ENCODE results near the gene ERG.

The ERG gene

GRCh38 chr21:38441153-38441552 lies 57.1 kb downstream of the ERG start:
- DNase-seq (ENCODE audit: low read depth), result no peak

DNA sequence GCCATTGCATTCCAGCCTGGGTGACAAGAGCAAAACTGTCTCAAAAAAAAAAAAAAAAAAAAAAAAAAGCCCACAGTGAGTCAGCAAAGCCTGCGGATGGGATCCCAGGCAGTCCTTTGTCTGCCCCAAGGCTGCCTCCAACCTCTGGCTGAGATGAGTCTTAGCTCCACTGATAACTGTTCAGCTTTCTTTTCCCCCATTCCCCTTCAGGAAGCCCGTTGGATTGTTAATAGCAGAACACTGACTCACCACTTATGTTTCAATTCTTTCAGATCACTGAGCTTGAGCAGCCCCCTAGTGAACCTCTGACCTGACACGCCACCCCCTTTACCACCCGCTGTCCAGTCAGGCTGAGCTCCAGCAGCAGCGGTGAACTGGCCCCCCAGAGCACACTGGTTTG lies 57.5 kb downstream of the ERG start:
- TF ChIP-seq, protein P1, sequence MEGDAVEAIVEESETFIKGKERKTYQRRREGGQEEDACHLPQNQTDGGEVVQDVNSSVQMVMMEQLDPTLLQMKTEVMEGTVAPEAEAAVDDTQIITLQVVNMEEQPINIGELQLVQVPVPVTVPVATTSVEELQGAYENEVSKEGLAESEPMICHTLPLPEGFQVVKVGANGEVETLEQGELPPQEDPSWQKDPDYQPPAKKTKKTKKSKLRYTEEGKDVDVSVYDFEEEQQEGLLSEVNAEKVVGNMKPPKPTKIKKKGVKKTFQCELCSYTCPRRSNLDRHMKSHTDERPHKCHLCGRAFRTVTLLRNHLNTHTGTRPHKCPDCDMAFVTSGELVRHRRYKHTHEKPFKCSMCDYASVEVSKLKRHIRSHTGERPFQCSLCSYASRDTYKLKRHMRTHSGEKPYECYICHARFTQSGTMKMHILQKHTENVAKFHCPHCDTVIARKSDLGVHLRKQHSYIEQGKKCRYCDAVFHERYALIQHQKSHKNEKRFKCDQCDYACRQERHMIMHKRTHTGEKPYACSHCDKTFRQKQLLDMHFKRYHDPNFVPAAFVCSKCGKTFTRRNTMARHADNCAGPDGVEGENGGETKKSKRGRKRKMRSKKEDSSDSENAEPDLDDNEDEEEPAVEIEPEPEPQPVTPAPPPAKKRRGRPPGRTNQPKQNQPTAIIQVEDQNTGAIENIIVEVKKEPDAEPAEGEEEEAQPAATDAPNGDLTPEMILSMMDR (conservative IDR thresholded peaks at IDR 0.05; ENCODE audit: low read depth, low read length), result no peak
- no peak for DNase-seq (ENCODE audit: low read depth)
- no peak overlapping the region for H3K4me3 ChIP-seq (ENCODE audit: low read length)

More at GRCh38 chr21:38441153-38441552, 57.1 kb downstream of the ERG start:
- no peak overlapping the region for H3K4me3 ChIP-seq (ENCODE audit: low read length)
- TF ChIP-seq, protein P1 (conservative IDR thresholded peaks at IDR 0.05; ENCODE audit: low read depth, low read length), result no peak

DNA sequence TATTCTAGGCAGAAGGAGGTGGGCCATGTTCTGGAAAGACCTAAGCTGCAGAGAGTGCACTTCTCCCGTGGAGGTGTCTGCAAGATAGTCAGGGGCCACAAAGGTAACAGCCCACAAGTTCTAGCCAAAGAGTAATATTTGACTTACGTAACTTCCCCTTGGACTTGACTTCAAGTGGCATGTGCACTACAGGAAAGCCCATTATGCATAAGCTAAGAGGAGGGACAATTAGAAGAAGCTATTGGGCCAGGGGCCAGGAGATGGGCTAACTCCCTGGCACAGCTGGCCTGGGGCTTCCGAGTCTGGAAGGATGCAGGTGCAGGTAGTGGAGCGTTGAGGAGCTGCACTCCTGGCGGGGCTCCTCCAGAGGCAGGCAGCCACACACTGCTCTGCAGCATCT lies 58.3 kb downstream of the ERG start:
- H3K4me3 ChIP-seq (ENCODE audit: low read length), result no peak overlapping the region
- no peak for DNase-seq (ENCODE audit: low read depth)
- TF ChIP-seq, protein P1 (conservative IDR thresholded peaks at IDR 0.05; ENCODE audit: low read depth, low read length), result no peak

GRCh38 chr21:38439426-38439825 lies 58.9 kb downstream of the ERG start:
- TF ChIP-seq, protein P1 (conservative IDR thresholded peaks at IDR 0.05; ENCODE audit: low read depth, low read length), result no peak
- DNase-seq (ENCODE audit: low read depth), result no peak
- H3K4me3 ChIP-seq (ENCODE audit: low read length), result no peak overlapping the region

DNA sequence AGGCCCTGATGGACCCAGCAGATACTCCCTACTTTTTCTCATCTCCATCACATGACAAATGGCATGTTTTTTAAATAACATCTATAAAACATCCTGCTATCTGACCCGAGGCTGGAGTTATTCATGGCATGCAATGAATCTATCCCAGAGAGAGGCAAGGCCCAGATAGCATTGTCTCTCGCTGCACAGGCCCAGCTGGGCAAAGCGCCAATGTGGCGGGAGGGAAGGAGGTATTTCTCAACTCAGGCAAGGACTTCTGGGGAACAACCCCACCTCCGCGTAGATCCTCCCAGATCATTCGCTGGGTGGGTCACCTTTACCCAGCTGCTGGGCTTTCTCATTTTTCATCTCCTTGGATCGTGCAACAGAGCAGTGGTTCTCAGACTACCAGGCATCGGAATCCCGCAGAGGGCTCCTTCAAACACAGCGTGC lies 59.8 kb downstream of the ERG start:
- no peak overlapping the region for H3K4me3 ChIP-seq (ENCODE audit: low read length)
- DNase-seq (ENCODE audit: low read depth), result no peak
- TF ChIP-seq, protein P1 (conservative IDR thresholded peaks at IDR 0.05; ENCODE audit: low read depth, low read length), result no peak

DNA sequence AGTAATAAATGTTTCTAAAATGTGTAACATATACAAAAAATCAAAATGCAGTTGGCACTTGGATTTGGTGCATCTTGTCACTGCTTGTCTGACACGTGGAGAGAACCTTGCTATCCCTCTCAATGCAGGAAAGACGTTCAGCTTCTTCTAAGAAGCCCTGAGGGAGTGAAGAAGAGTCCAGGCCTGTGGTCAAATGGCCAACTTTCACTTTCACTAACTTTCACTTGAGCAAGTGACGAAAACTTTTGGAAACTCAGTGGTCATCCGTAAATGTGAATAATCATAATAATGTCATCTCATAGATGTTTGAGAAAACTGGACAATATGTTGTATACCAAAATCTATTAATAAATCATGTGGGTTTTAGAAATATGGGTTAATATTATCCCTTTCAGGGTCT lies 61.9 kb downstream of the ERG start:
- no peak overlapping the region for H3K4me3 ChIP-seq (ENCODE audit: low read length)
- TF ChIP-seq, protein P1 (conservative IDR thresholded peaks at IDR 0.05; ENCODE audit: low read depth, low read length), result no peak
- no peak for DNase-seq (ENCODE audit: low read depth)

GRCh38 chr21:38434913-38435533 lies 63.3 kb downstream of the ERG start:
- H3K4me3 ChIP-seq (ENCODE audit: low read length), result no peak overlapping the region

More at GRCh38 chr21:38434913-38435533, 63.3 kb downstream of the ERG start:
- peak; percentile 32 for DNase-seq (ENCODE audit: low read depth)
- TF ChIP-seq, protein P1 (conservative IDR thresholded peaks at IDR 0.05; ENCODE audit: low read depth, low read length), result no peak

All from retinal pigment epithelial cell (primary cell).